ENCODE measurements around the gene DCUN1D2.
"Not testable (repeated sequence)": the region's sequence is repeated elsewhere in the genome, so short reads cannot be mapped to it uniquely, and the experiment has no call there.

DNA sequence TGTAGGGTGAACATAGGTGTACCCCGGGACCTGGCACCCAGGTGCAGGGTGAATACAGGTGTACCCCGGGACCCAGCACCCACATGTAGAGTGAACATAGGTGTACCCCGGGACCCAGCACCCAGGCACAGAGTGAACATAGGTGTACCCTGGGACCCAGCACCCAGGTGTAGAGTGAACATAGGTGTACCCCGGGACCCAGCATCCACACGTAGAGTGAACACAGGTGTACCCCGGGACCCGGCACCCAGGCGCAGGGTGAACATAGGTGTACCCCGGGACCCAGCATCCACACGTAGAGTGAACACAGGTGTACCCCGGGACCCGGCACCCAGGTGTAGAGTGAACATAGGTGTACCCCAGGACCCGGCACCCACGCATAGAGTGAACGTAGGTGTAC, 54.6 kb downstream of the DCUN1D2 start:
- TF ChIP-seq, protein P1, sequence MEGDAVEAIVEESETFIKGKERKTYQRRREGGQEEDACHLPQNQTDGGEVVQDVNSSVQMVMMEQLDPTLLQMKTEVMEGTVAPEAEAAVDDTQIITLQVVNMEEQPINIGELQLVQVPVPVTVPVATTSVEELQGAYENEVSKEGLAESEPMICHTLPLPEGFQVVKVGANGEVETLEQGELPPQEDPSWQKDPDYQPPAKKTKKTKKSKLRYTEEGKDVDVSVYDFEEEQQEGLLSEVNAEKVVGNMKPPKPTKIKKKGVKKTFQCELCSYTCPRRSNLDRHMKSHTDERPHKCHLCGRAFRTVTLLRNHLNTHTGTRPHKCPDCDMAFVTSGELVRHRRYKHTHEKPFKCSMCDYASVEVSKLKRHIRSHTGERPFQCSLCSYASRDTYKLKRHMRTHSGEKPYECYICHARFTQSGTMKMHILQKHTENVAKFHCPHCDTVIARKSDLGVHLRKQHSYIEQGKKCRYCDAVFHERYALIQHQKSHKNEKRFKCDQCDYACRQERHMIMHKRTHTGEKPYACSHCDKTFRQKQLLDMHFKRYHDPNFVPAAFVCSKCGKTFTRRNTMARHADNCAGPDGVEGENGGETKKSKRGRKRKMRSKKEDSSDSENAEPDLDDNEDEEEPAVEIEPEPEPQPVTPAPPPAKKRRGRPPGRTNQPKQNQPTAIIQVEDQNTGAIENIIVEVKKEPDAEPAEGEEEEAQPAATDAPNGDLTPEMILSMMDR (conservative IDR thresholded peaks at IDR 0.05; ENCODE audit: low read depth, low read length): not testable (repeated sequence)
- not testable (repeated sequence) for TF ChIP-seq EZH2 (IDR thresholded peaks at IDR 0.05; ENCODE audit: low read length, unreplicated experiment); EZH2phosphoT487 (IDR thresholded peaks at IDR 0.05; ENCODE audit: borderline replicate concordance, low read length)

All from PC-3 (cell line).